IMR-90 (cell line): ENCODE results near the gene PHF14.

Experiments
- CEBPB ChIP-seq: IDR thresholded peaks from 2 replicates; pipeline ENCODE4 v1.6.1; 2012; ENCODE audit warnings: low read depth, low read length, improper control_type of control experiment
- FOS ChIP-seq: fragments of 150-350 bp; IDR thresholded peaks from 2 replicates; pipeline ENCODE4 v1.6.1; 2016; ENCODE audit warnings: low read depth, low read length
- MAZ ChIP-seq: IDR thresholded peaks from 2 replicates; pipeline ENCODE4 v1.6.1; 2012; ENCODE audit warnings: low read depth, mild to moderate bottlenecking, low read length, improper control_type of control experiment, moderate library complexity, borderline replicate concordance
- MXI1 ChIP-seq: IDR thresholded peaks from 2 replicates; pipeline ENCODE4 v1.6.1; 2012; ENCODE audit warnings: low read depth, mild to moderate bottlenecking, low read length, moderate library complexity, borderline replicate concordance
- NFE2L2 ChIP-seq: fragments of 150-350 bp; IDR thresholded peaks from 2 replicates; pipeline ENCODE4 v1.6.1; 2016; ENCODE audit warnings: low read depth, mild to moderate bottlenecking, low read length
- POLR2A ChIP-seq: IDR thresholded peaks from 2 replicates; pipeline ENCODE4 v1.6.1; 2012; ENCODE audit warnings: mild to moderate bottlenecking, low read depth, low read length
- RAD21 ChIP-seq: IDR thresholded peaks from 2 replicates; pipeline ENCODE4 v1.6.1; 2012; ENCODE audit warnings: low read length, improper control_type of control experiment
- RCOR1 ChIP-seq: IDR thresholded peaks from 2 replicates; pipeline ENCODE4 v1.6.1; 2012; ENCODE audit warnings: mild to moderate bottlenecking, low read length, improper control_type of control experiment; ENCODE audit not compliant: insufficient replicate concordance
- RFX5 ChIP-seq: IDR thresholded peaks from 2 replicates; pipeline ENCODE4 v1.8.0; 2012; ENCODE audit warnings: low read depth, mild to moderate bottlenecking, low read length, moderate library complexity
- SMC3 ChIP-seq: fragments of 150-350 bp; IDR thresholded peaks from 2 replicates; pipeline ENCODE4 v1.6.1; 2016; ENCODE audit warnings: low read depth, mild to moderate bottlenecking, antibody characterized with exemption, low read length, moderate library complexity
- TF ChIP-seq, protein P1 (sequence below): conservative IDR thresholded peaks from 2 replicates; pipeline ENCODE4 v1.5.1; 2012; ENCODE audit warnings: mild to moderate bottlenecking, low read depth, low read length, improper control_type of control experiment
- TF ChIP-seq, protein P2 (sequence below): fragments of 150-350 bp; IDR thresholded peaks from 2 replicates; pipeline ENCODE4 v1.6.1; 2017; ENCODE audit warnings: mild to moderate bottlenecking, antibody characterized with exemption, low read length, low read depth
- TF ChIP-seq, protein P3 (sequence below): fragments of 150-350 bp; IDR thresholded peaks from 2 replicates; pipeline ENCODE4 v1.6.1; 2016; ENCODE audit warnings: low read depth, mild to moderate bottlenecking, low read length, moderate library complexity, borderline replicate concordance

DNA sequence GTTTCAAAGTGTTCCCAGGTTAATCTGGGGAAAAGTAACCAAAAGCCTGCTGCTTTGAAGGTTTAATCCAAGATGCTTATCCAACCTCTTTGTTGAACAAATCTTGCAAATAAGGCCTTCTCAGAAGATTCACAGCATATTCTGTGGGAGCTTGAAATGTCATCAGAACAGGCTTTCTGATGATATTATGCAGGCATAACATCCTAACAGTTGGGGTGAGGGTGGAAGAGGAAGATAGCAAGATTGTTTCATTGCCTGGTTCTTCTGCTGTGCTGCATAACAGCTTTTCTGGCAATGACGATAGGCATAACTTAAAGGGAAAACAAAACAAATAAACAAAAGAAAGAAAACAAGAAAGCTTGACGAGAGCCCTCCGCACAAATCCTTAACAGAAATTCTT, 217.4 kb downstream of the PHF14 start:
- TF ChIP-seq RAD21 (no peak), POLR2A (no peak), CEBPB (no peak), SMC3 (no peak), MXI1 (no peak), MAZ (no peak), RFX5 (no peak), RCOR1 (no peak), NFE2L2 (no peak), FOS (no peak)
- TF ChIP-seq, protein P1, sequence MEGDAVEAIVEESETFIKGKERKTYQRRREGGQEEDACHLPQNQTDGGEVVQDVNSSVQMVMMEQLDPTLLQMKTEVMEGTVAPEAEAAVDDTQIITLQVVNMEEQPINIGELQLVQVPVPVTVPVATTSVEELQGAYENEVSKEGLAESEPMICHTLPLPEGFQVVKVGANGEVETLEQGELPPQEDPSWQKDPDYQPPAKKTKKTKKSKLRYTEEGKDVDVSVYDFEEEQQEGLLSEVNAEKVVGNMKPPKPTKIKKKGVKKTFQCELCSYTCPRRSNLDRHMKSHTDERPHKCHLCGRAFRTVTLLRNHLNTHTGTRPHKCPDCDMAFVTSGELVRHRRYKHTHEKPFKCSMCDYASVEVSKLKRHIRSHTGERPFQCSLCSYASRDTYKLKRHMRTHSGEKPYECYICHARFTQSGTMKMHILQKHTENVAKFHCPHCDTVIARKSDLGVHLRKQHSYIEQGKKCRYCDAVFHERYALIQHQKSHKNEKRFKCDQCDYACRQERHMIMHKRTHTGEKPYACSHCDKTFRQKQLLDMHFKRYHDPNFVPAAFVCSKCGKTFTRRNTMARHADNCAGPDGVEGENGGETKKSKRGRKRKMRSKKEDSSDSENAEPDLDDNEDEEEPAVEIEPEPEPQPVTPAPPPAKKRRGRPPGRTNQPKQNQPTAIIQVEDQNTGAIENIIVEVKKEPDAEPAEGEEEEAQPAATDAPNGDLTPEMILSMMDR: no peak
- TF ChIP-seq, protein P2, sequence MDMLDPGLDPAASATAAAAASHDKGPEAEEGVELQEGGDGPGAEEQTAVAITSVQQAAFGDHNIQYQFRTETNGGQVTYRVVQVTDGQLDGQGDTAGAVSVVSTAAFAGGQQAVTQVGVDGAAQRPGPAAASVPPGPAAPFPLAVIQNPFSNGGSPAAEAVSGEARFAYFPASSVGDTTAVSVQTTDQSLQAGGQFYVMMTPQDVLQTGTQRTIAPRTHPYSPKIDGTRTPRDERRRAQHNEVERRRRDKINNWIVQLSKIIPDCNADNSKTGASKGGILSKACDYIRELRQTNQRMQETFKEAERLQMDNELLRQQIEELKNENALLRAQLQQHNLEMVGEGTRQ: no peak
- TF ChIP-seq, protein P3, sequence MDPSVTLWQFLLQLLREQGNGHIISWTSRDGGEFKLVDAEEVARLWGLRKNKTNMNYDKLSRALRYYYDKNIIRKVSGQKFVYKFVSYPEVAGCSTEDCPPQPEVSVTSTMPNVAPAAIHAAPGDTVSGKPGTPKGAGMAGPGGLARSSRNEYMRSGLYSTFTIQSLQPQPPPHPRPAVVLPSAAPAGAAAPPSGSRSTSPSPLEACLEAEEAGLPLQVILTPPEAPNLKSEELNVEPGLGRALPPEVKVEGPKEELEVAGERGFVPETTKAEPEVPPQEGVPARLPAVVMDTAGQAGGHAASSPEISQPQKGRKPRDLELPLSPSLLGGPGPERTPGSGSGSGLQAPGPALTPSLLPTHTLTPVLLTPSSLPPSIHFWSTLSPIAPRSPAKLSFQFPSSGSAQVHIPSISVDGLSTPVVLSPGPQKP: no peak
